ENCODE data around the gene CEP131.

The CEP131 gene

DNA sequence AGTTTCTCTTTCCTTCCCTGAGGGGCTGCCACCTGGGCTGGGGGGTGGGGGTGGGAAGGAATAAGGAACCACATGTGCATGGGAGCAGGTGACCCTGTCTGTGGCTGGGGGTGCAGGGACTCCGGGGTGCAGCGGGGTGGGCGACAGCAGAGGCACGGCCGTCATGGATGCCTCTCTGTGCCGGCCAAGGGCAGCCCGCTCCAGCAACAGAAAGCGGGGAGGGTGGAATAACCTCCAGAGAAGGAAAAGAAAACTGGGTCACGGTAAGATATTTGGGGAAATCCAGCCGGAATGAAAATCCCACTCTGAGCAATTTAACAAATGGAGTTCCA, 20.5 kb upstream of the CEP131 start:
- peaks cover 9% of the 10 kb centered on the region for H3K36me3 ChIP-seq (ENCODE audit: control insufficient read depth, insufficient read depth, low read length)
- TF ChIP-seq, protein P1, sequence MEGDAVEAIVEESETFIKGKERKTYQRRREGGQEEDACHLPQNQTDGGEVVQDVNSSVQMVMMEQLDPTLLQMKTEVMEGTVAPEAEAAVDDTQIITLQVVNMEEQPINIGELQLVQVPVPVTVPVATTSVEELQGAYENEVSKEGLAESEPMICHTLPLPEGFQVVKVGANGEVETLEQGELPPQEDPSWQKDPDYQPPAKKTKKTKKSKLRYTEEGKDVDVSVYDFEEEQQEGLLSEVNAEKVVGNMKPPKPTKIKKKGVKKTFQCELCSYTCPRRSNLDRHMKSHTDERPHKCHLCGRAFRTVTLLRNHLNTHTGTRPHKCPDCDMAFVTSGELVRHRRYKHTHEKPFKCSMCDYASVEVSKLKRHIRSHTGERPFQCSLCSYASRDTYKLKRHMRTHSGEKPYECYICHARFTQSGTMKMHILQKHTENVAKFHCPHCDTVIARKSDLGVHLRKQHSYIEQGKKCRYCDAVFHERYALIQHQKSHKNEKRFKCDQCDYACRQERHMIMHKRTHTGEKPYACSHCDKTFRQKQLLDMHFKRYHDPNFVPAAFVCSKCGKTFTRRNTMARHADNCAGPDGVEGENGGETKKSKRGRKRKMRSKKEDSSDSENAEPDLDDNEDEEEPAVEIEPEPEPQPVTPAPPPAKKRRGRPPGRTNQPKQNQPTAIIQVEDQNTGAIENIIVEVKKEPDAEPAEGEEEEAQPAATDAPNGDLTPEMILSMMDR (IDR thresholded peaks at IDR 0.05; ENCODE audit: insufficient read depth, low read length, poor library complexity, severe bottlenecking): no peak
- no peaks in the 10 kb centered on the region for H3K27me3 ChIP-seq (replicated peaks; ENCODE audit: control insufficient read depth, insufficient read depth, low read length)
- no peak overlapping the region for H3K4me3 ChIP-seq (replicated peaks; ENCODE audit: low read depth, low read length)
- DNase-seq (ENCODE audit: extremely low read depth, insufficient read length): no peak

DNA sequence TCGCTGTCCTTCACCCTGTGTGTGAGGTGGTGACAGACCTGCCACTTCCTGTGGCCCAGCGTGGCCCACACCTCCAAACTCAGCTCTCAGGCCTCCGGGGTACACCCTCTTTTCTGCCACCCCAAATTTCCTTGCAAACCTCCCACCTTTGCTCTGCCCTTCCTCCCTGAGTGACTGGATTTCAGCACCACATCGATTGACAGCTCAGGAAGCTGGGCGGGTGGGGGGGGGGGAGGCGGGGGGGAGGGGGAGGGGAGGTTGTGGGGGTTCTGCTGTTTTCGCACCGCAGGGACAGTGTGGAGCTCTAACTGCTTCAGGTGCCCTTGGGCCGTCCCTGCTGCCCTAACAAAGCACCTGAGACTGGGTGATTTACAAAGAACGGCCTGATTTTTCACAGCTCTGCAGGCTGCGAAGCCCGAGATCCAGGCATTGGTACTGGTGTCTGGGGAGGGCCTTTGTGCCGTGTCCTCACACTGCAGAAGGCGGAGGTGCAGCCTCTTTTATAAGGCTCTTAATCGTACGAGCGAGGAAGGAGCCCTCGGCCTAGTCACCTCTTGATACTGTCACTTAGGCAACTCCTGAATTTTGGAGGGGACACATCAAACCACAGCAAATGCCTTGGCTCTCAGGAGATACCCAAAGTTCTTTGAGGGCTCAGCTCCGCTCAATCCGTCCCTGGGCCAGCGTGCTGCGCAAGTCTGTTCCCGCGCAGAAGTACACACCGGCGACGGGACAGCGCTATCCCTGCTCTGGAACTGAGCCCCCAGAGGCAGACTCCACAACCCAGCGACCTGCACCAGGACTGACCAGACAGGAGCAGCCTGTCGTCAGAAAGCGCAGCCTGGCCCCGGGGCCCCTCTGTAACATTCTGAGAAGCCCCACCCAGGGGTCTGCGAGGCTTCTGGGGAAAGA, 19.9 kb upstream of the CEP131 start:
- Histone ChIP-seq H3K36me3 (ENCODE audit: control insufficient read depth, insufficient read depth, low read length) (peaks cover 9% of the 10 kb centered on the region), H3K27me3 (replicated peaks; ENCODE audit: control insufficient read depth, insufficient read depth, low read length) (no peaks in the 10 kb centered on the region), H3K4me3 (replicated peaks; ENCODE audit: low read depth, low read length) (no peak overlapping the region)
- TF ChIP-seq, protein P1 (IDR thresholded peaks at IDR 0.05; ENCODE audit: insufficient read depth, low read length, poor library complexity, severe bottlenecking): no peak
- DNase-seq (ENCODE audit: extremely low read depth, insufficient read length): no peak

DNA sequence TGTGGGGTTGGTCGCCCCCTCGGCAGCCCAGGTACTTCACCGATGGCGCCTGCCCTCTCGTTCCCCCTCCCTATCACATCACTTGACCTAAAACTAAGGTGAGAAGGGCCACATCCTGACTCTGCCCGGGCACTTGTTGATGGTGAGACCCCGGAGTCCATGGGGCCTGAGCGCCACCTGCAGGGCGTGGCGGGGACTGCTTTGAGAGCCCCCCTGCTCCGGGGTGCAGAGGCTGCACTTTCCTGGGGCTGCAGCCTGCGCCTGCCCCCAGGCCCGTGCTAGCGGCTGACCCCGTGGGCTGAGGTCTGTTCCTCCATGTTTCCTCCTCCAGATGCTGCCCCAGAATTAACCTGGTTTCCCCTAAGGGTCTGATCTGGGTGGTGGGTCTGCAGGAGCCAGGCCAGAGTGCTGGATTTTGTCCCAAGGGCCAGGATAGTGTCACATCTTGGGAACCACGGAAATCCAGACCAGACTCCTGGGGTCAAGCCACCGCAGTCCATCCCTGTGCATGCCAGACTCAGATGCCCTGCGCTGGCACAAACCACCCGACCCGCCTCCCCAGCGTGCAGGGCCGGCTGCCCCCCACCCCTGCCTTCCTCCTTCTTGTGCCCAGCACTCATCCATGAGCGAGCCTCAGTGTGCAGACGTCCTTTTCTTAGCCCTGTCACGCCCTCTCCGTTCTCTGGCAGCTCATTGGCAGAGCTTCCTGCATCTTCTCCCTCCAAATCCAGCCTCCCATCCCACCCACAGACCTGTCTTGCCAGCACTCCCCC, 19.1 kb upstream of the CEP131 start:
- Histone ChIP-seq H3K36me3 (ENCODE audit: control insufficient read depth, insufficient read depth, low read length) (peaks cover 9% of the 10 kb centered on the region), H3K27me3 (replicated peaks; ENCODE audit: control insufficient read depth, insufficient read depth, low read length) (no peaks in the 10 kb centered on the region), H3K4me3 (replicated peaks; ENCODE audit: low read depth, low read length) (no peak overlapping the region)
- TF ChIP-seq, protein P1 (IDR thresholded peaks at IDR 0.05; ENCODE audit: insufficient read depth, low read length, poor library complexity, severe bottlenecking): peak; percentile 90
- peak; percentile 81 for DNase-seq (ENCODE audit: extremely low read depth, insufficient read length)

DNA sequence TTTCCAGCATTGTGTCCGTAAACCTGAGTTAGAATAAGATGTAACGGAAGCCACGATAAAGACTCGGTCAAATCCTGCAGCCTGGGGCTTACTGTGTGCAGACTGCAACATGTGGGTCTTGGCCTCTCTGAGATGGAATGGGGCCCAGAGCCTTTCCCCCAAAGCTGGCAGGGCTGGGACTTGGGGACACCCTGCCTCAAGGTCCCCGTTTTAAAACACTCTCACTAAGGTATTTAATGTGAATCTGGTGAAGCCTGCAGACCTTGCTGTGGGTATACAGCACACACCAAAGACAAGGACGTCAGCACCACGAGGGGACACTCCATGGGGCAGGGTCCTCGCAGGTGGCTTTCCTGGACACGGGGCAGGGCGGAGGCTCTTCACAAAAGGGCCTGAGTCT, 18.4 kb upstream of the CEP131 start:
- peaks cover 9% of the 10 kb centered on the region for H3K36me3 ChIP-seq (ENCODE audit: control insufficient read depth, insufficient read depth, low read length)
- TF ChIP-seq, protein P1 (IDR thresholded peaks at IDR 0.05; ENCODE audit: insufficient read depth, low read length, poor library complexity, severe bottlenecking): no peak
- no peak overlapping the region for H3K4me3 ChIP-seq (replicated peaks; ENCODE audit: low read depth, low read length)
- no peaks in the 10 kb centered on the region for H3K27me3 ChIP-seq (replicated peaks; ENCODE audit: control insufficient read depth, insufficient read depth, low read length)
- no peak for DNase-seq (ENCODE audit: extremely low read depth, insufficient read length)

DNA sequence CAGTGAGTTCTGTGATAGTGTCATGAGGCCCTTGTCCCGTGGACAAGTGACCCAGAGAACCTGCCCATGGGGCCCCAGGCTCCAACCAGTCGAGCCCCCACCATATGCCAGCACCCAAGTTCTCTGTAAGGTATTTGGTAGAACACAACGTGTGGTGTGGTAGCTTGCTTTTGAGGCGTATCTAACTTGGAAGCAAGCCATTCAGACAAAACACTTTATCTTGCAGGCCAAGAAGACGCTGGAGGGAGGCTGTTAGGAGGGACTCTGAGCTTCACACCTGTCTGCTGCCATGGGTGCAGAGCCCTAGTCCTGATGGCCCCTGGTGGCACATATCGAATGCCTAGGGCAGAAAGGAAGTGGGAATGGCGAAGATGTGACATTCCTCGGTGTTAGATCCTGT, 18.0 kb upstream of the CEP131 start:
- TF ChIP-seq, protein P1 (IDR thresholded peaks at IDR 0.05; ENCODE audit: insufficient read depth, low read length, poor library complexity, severe bottlenecking): no peak
- Histone ChIP-seq H3K4me3 (replicated peaks; ENCODE audit: low read depth, low read length) (peak overlapping the region; percentile 70), H3K27me3 (replicated peaks; ENCODE audit: control insufficient read depth, insufficient read depth, low read length) (no peaks in the 10 kb centered on the region), H3K36me3 (ENCODE audit: control insufficient read depth, insufficient read depth, low read length) (peaks cover 9% of the 10 kb centered on the region)
- DNase-seq (ENCODE audit: extremely low read depth, insufficient read length): no peak

Data from GM06990 (cell line).